SK-N-SH treated with all-trans-retinoic acid at 6 μM for 48 hours (cell line): ENCODE results near the gene DRAM1.

Experiments
- ATAC-seq: fragments of 200-7000 bp; cut with Tn5 transposase; 3 replicates; pipeline ENCODE4 v1.9.1; 2020; ENCODE audit warnings: mild to moderate bottlenecking, moderate library complexity
- ARNTL ChIP-seq: fragments of 450-650 bp; formaldehyde crosslinking; IDR thresholded peaks from 2 replicates; pipeline ENCODE4 v1.5.0; 2020; ENCODE audit warnings: low read depth, mild to moderate bottlenecking, moderate library complexity, borderline replicate concordance
- BACH2 ChIP-seq: fragments of 250-450 bp; sonication (Bioruptor Pico); IDR thresholded peaks from 2 replicates; pipeline ENCODE4 v1.9.0; 2021; ENCODE audit warnings: mild to moderate bottlenecking, borderline replicate concordance
- CREB5 ChIP-seq: fragments of 250-450 bp; sonication (Bioruptor Pico); IDR thresholded peaks from 2 replicates; pipeline ENCODE4 v1.5.1; 2020; ENCODE audit warnings: low read depth, mild to moderate bottlenecking, moderate library complexity
- CSDC2 ChIP-seq: fragments of 250-450 bp; sonication (Bioruptor Pico); IDR thresholded peaks from 2 replicates; pipeline ENCODE4 v1.5.0; 2020; ENCODE audit warnings: mild to moderate bottlenecking, moderate library complexity
- ESRRG ChIP-seq: fragments of 250-450 bp; sonication (Bioruptor Pico); IDR thresholded peaks from 2 replicates; pipeline ENCODE4 v1.6.1; 2021; ENCODE audit warnings: mild to moderate bottlenecking
- ISL1 ChIP-seq: fragments of 250-450 bp; sonication (Bioruptor Pico); IDR thresholded peaks from 2 replicates; pipeline ENCODE4 v2.1.2; 2022; ENCODE audit warnings: mild to moderate bottlenecking, moderate library complexity
- OSR1 ChIP-seq: fragments of 250-450 bp; sonication (Bioruptor Pico); IDR thresholded peaks from 2 replicates; pipeline ENCODE4 v1.8.0; 2022; ENCODE audit warnings: moderate library complexity, mild to moderate bottlenecking, inconsistent platforms
- PATZ1 ChIP-seq: fragments of 250-450 bp; sonication (Bioruptor Pico); IDR thresholded peaks from 2 replicates; pipeline ENCODE4 v1.8.0; 2020; ENCODE audit warnings: mild to moderate bottlenecking, moderate library complexity, borderline replicate concordance
- POU6F1 ChIP-seq: fragments of 250-450 bp; sonication (Bioruptor Pico); IDR thresholded peaks from 2 replicates; pipeline ENCODE4 v1.8.0; 2021; ENCODE audit warnings: low read depth, mild to moderate bottlenecking, moderate library complexity, borderline replicate concordance
- PPARA ChIP-seq: fragments of 250-450 bp; sonication (Bioruptor Pico); IDR thresholded peaks from 2 replicates; pipeline ENCODE4 v1.5.0; 2020; ENCODE audit warnings: mild to moderate bottlenecking, borderline replicate concordance
- RARB ChIP-seq: fragments of 250-450 bp; sonication (Bioruptor Pico); IDR thresholded peaks from 2 replicates; pipeline ENCODE4 v1.8.0; 2021; ENCODE audit warnings: mild to moderate bottlenecking, moderate library complexity
- SNAI2 ChIP-seq: fragments of 250-450 bp; sonication (Bioruptor Pico); IDR thresholded peaks from 2 replicates; pipeline ENCODE4 v1.5.0; 2020; ENCODE audit warnings: mild to moderate bottlenecking, moderate library complexity
- TCF4 ChIP-seq: fragments of 250-450 bp; sonication (Bioruptor Pico); IDR thresholded peaks from 2 replicates; pipeline ENCODE4 v1.8.0; 2021; ENCODE audit warnings: mild to moderate bottlenecking, moderate library complexity, borderline replicate concordance
- TOX ChIP-seq: fragments of 250-450 bp; sonication (Bioruptor Pico); IDR thresholded peaks from 2 replicates; pipeline ENCODE4 v1.8.0; 2021; ENCODE audit warnings: mild to moderate bottlenecking, moderate library complexity, borderline replicate concordance
- TSHZ2 ChIP-seq: fragments of 250-450 bp; sonication (Bioruptor Pico); IDR thresholded peaks from 2 replicates; pipeline ENCODE4 v1.5.0; 2020; ENCODE audit warnings: mild to moderate bottlenecking, moderate library complexity
- ZC3H10 ChIP-seq: fragments of 250-450 bp; sonication (Bioruptor Pico); IDR thresholded peaks from 2 replicates; pipeline ENCODE4 v1.5.1; 2021; ENCODE audit warnings: mild to moderate bottlenecking, moderate library complexity
- ZFP3 ChIP-seq: fragments of 250-450 bp; sonication (Bioruptor Pico); IDR thresholded peaks from 2 replicates; pipeline ENCODE4 v1.5.0; 2020; ENCODE audit warnings: mild to moderate bottlenecking, moderate library complexity
- ZFP30 ChIP-seq: fragments of 450-650 bp; formaldehyde crosslinking; IDR thresholded peaks from 2 replicates; pipeline ENCODE4 v1.5.0; 2022; ENCODE audit warnings: mild to moderate bottlenecking, moderate library complexity
- ZNF565 ChIP-seq: fragments of 450-650 bp; formaldehyde crosslinking; conservative IDR thresholded peaks from 2 replicates; pipeline ENCODE4 v1.5.0; 2020; ENCODE audit warnings: low read depth, mild to moderate bottlenecking, moderate library complexity
- ZNF70 ChIP-seq: fragments of 450-650 bp; formaldehyde crosslinking; IDR thresholded peaks from 2 replicates; pipeline ENCODE4 v1.5.0; 2020; ENCODE audit warnings: mild to moderate bottlenecking, moderate library complexity
- ZNF8 ChIP-seq: fragments of 450-650 bp; formaldehyde crosslinking; IDR thresholded peaks from 2 replicates; pipeline ENCODE4 v1.5.0; 2020; ENCODE audit warnings: mild to moderate bottlenecking, moderate library complexity

The DRAM1 gene

GRCh38 chr12:101948365-101948764 is 71.0 kb downstream of the DRAM1 start:
- no peak for ATAC-seq
- TF ChIP-seq ISL1 (no peak), RARB (CRISPR knock-in tag) (no peak), PATZ1 (CRISPR knock-in tag) (no peak), TOX (CRISPR knock-in tag) (no peak), ZNF565 (CRISPR knock-in tag) (no peak), ZFP3 (CRISPR knock-in tag) (no peak), ZFP30 (CRISPR knock-in tag) (no peak)

- no peak for ATAC-seq
Measured at GRCh38 chr12:101951002-101951670, 73.8 kb downstream of the DRAM1 start.

More at GRCh38 chr12:101951002-101951670, 73.8 kb downstream of the DRAM1 start:
- TF ChIP-seq ESRRG (CRISPR knock-in tag) (no peak), CREB5 (CRISPR knock-in tag) (no peak), POU6F1 (CRISPR knock-in tag) (no peak), CSDC2 (CRISPR knock-in tag) (no peak), ZNF565 (CRISPR knock-in tag) (no peak), TOX (CRISPR knock-in tag) (no peak), PPARA (no peak), ZNF8 (CRISPR knock-in tag) (no peak), SNAI2 (no peak), ARNTL (no peak), PATZ1 (CRISPR knock-in tag) (no peak), ZFP30 (CRISPR knock-in tag) (no peak), ZC3H10 (no peak), OSR1 (CRISPR knock-in tag) (no peak), BACH2 (no peak), TCF4 (CRISPR knock-in tag) (no peak), ZNF70 (CRISPR knock-in tag) (no peak), RARB (CRISPR knock-in tag) (no peak), TSHZ2 (CRISPR knock-in tag) (no peak)
